Thoracic aorta (tissue), 2 donors: Measurements from ENCODE around the gene NCKIPSD. TPM values are rescaled to one million over a fixed set of nuclear protein-coding genes. Genes with fewer than 3 reads are reported as not detected.
"Not testable (repeated sequence)": the region's sequence is repeated elsewhere in the genome, so short reads cannot be mapped to it uniquely, and the experiment has no call there.

Source experiments
- ATAC-seq: fragments of 150-250 bp; one replicate; pipeline ENCODE4 v1.8.0; 2017; ENCODE audit warnings: low read depth; ENCODE audit not compliant: insufficient number of reproducible peaks, low FRiP score
- DNase-seq: peaks from one replicate; pipeline ENCODE4 v3.0.0-alpha.2; 2020; ENCODE audit warnings: low spot score
- H3K27ac ChIP-seq, 2 donors: fragments of 200-600 bp; sonication (generic); 1 replicate in 1 of 2; 2 replicates in 1 of 2; pipeline ENCODE4 v1.5.1; 2016; ENCODE audit warnings: mild to moderate bottlenecking in 2 of 2, moderate library complexity in 2 of 2
- H3K27me3 ChIP-seq: fragments of 200-600 bp; sonication (generic); replicated peaks from 2 replicates; pipeline ENCODE4 v1.6.0; 2016; ENCODE audit warnings: mild to moderate bottlenecking; ENCODE audit not compliant: insufficient read depth
- H3K36me3 ChIP-seq: fragments of 200-600 bp; sonication (generic); one replicate; pipeline ENCODE4 v1.5.1; 2016
- H3K4me1 ChIP-seq, 2 donors: fragments of 200-600 bp; sonication (generic); 1 replicate in 1 of 2; 2 replicates in 1 of 2; pipeline versions ENCODE4 v1.5.1 to v1.6.0; 2016; ENCODE audit warnings: low read depth in 2 of 2, mild to moderate bottlenecking in 1 of 2; ENCODE audit not compliant: control insufficient read depth in 1 of 2
- H3K4me3 ChIP-seq: fragments of 200-600 bp; sonication (generic); 2 replicates; pipeline ENCODE4 v1.5.1; 2016; ENCODE audit warnings: mild to moderate bottlenecking
- H3K9me3 ChIP-seq: fragments of 200-600 bp; sonication (generic); 2 replicates; pipeline ENCODE4 v1.5.1; 2016
- total RNA-seq, 2 donors: library from RNA; depleted of rRNA; stranded (reverse); fragments of >200 nt; gene quantifications; one replicate each; pipeline versions ENCODE4 v1.1.0 to v1.2.3, GENCODE V29; 2016
- TF ChIP-seq, protein P1 (sequence below): fragments of 200-600 bp; sonication (generic); IDR thresholded peaks from one replicate; pipeline ENCODE4 v1.5.1; 2019; ENCODE audit warnings: antibody characterized with exemption

NCKIPSD gene
- total RNA-seq = 100 to 1,000 TPM in 1 of 2 donors, 10 to 100 TPM in 1; 59.6 to 101 TPM

GRCh38 chr3:48685603-48686511 lies at the start of gene NCKIPSD:
Gene NCKIPSD (minus strand): TSS chr3:48685915. CDS start chr3:48685807, 108 bp downstream.
- TF ChIP-seq, protein P1, sequence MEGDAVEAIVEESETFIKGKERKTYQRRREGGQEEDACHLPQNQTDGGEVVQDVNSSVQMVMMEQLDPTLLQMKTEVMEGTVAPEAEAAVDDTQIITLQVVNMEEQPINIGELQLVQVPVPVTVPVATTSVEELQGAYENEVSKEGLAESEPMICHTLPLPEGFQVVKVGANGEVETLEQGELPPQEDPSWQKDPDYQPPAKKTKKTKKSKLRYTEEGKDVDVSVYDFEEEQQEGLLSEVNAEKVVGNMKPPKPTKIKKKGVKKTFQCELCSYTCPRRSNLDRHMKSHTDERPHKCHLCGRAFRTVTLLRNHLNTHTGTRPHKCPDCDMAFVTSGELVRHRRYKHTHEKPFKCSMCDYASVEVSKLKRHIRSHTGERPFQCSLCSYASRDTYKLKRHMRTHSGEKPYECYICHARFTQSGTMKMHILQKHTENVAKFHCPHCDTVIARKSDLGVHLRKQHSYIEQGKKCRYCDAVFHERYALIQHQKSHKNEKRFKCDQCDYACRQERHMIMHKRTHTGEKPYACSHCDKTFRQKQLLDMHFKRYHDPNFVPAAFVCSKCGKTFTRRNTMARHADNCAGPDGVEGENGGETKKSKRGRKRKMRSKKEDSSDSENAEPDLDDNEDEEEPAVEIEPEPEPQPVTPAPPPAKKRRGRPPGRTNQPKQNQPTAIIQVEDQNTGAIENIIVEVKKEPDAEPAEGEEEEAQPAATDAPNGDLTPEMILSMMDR = peak; percentile 95
- H3K4me1 ChIP-seq = peaks cover 21 to 39% of the 10 kb centered on the region in 2 donors
- peak within 1 kb of the TSS; percentile 73 to 77 for H3K27ac ChIP-seq
- no peaks in the 10 kb centered on the region for H3K9me3 ChIP-seq
- peak; percentile 78 for ATAC-seq
- peak; percentile 59 for DNase-seq
- peaks cover 38% of the 10 kb centered on the region for H3K36me3 ChIP-seq
- H3K4me3 ChIP-seq = peak within 1 kb of the TSS; percentile 99
- H3K27me3 ChIP-seq = no peaks in the 10 kb centered on the region

DNA sequence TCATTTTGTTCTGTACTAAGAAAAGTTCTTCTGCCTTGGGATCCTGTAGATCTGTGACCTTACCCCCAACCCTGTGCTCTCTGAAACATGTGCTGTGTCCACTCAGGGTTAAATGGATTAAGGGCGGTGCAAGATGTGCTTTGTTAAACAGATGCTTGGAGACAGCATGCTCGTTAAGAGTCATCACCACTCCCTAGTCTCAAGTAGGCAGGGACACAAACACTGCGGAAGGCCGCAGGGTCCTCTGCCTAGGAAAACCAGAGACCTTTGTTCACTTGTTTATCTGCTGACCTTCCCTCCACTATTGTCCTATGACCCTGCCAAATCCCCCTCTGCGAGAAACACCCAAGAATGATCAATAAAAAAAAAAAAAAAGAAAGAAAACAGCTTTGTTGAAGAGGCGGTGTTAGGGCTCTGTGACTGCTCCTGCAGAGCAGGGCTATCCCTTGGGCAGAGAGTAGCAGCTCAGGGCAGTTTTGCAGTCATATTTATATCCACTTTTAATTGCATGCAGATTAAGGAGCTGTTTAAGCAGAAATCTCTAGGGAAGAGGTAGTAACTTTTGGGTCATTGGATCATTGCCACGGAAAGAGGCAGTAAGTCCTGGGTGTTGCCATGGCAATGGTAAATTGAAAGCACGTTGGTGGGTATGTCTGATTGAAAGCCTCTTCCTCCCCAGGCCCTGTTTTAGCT lies 49.5 kb upstream of the NCKIPSD start:
- H3K27ac ChIP-seq, H3K36me3 ChIP-seq, ATAC-seq, H3K4me3 ChIP-seq, DNase-seq, H3K27me3 ChIP-seq, H3K9me3 ChIP-seq: not testable (repeated sequence)
- peaks cover under 1 to 11% of the 10 kb centered on the region in 2 donors for H3K4me1 ChIP-seq

GRCh38 chr3:48734541-48734940 lies 48.8 kb upstream of the NCKIPSD start:
- H3K27ac ChIP-seq, ATAC-seq, DNase-seq, H3K36me3 ChIP-seq, H3K4me3 ChIP-seq, H3K27me3 ChIP-seq, H3K4me1 ChIP-seq, H3K9me3 ChIP-seq: not testable (repeated sequence)

- not testable (repeated sequence) for H3K4me1 ChIP-seq, DNase-seq, H3K4me3 ChIP-seq, H3K27me3 ChIP-seq, H3K9me3 ChIP-seq, ATAC-seq, H3K27ac ChIP-seq, H3K36me3 ChIP-seq
Measured at GRCh38 chr3:48733752-48734518, 48.2 kb upstream of the NCKIPSD start.

- TF ChIP-seq, protein P1 = no peak
- no peaks in the 10 kb centered on the region for H3K4me1 ChIP-seq
- no peak overlapping the region for H3K4me3 ChIP-seq
- no peaks in the 10 kb centered on the region for H3K27me3 ChIP-seq
- no peaks in the 10 kb centered on the region for H3K36me3 ChIP-seq
- no peak for DNase-seq
- H3K9me3 ChIP-seq = no peaks in the 10 kb centered on the region
- H3K27ac ChIP-seq = no peak overlapping the region
- ATAC-seq = no peak
Measured at GRCh38 chr3:48727511-48727910, 41.8 kb upstream of the NCKIPSD start.

DNA sequence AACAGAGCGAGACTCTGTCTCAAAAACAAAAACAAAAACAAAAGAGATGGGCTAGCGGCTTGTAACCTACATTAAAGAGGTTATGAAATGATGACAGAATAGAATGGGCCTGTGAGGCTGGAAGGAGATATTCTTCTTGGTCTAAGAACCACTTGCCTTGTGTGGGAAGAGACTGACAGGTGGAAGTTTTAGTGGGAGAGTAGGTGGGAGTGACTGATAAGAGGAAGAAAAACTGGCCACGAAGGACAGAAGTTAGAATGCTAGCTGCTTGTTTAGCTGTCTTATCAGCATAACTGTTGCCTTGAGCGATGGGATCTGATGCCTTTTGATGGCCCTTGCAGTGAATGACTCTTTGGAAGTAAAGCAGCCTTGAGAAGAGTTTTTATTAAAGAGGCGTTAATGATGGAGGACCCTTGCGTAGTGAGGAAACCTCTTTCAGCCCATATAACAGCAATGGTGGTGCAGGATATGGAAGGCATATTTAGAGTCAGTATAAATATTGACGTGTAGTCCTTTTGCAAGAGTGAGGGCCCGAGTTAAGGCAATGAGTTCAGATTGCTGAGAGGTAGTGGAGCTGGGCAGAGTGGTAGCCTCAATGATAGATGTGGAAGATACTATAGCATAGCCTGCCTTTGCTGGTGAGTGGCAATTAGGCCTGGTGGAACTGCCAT lies 39.6 kb upstream of the NCKIPSD start:
- H3K27me3 ChIP-seq, H3K9me3 ChIP-seq, H3K4me3 ChIP-seq, H3K4me1 ChIP-seq, ATAC-seq, H3K36me3 ChIP-seq, DNase-seq, H3K27ac ChIP-seq: not testable (repeated sequence)
